Common myeloid progenitor, CD34-positive (primary cell): Measurements from ENCODE around the gene SEMA6A.

ENCODE experiments used
- CTCF ChIA-PET: fragments of 350-600 bp; sonication (Branson Sonifier 250); formaldehyde crosslinking; loops from one replicate; lab custom pipeline; 2021; ENCODE audit warnings: antibody characterized with exemption; lab: Charles Lee
- POLR2A ChIA-PET: fragments of 350-600 bp; sonication (Branson Sonifier 250); formaldehyde crosslinking; loops from one replicate; lab custom pipeline; 2021; ENCODE audit warnings: antibody characterized with exemption; lab: Charles Lee
- DNase-seq, 3 donors: peaks; one replicate each; pipeline versions ENCODE4 v3.0.0 to v3.0.0-alpha.2; 2013
- H3K27ac ChIP-seq, 2 experiments: 1 replicate in 1 of 2; 2 replicates in 1 of 2; pipeline ENCODE4 v1.7.0; 2013; ENCODE audit warnings: inconsistent platforms in 2 of 2, low read length in 2 of 2, mild to moderate bottlenecking in 2 of 2, low read depth in 1 of 2, moderate library complexity in 1 of 2; ENCODE audit not compliant: severe bottlenecking in 2 of 2, insufficient read depth in 1 of 2, poor library complexity in 1 of 2
- H3K27me3 ChIP-seq, 5 experiments: replicated peaks in 2 of 5; 1 replicate in 3 of 5; 2 replicates in 2 of 5; pipeline versions ENCODE4 v1.6.1 to v1.7.0; 2013; ENCODE audit warnings: low read length in 4 of 5, mild to moderate bottlenecking in 2 of 5, moderate library complexity in 2 of 5, inconsistent platforms in 1 of 5; ENCODE audit not compliant: insufficient read depth in 5 of 5, control insufficient read depth in 4 of 5
- H3K36me3 ChIP-seq, 4 experiments: 1 replicate in 2 of 4; 2 replicates in 2 of 4; pipeline versions ENCODE4 v1.6.1 to v1.7.0; 2013; ENCODE audit warnings: low read length in 3 of 4, control low read depth in 1 of 4, mild to moderate bottlenecking in 1 of 4; ENCODE audit not compliant: control insufficient read depth in 4 of 4, insufficient read depth in 4 of 4
- H3K4me1 ChIP-seq, 4 experiments: 1 replicate in 3 of 4; 2 replicates in 1 of 4; pipeline versions ENCODE4 v1.6.1 to v1.7.1; 2013; ENCODE audit warnings: low read length in 3 of 4, mild to moderate bottlenecking in 3 of 4, control low read depth in 1 of 4, inconsistent platforms in 1 of 4, moderate library complexity in 1 of 4; ENCODE audit not compliant: control insufficient read depth in 4 of 4, insufficient read depth in 4 of 4; ENCODE audit errors: control extremely low read depth in 1 of 4
- H3K4me3 ChIP-seq, 7 experiments: 1 replicate in 4 of 7; 2 replicates in 3 of 7; pipeline versions ENCODE4 v1.5.1 to v1.7.0; 2013; ENCODE audit warnings: mild to moderate bottlenecking in 7 of 7, low read length in 6 of 7, moderate library complexity in 6 of 7, inconsistent platforms in 2 of 7, low read depth in 2 of 7, control low read depth in 1 of 7; ENCODE audit not compliant: insufficient read depth in 4 of 7, control insufficient read depth in 1 of 7; ENCODE audit errors: extremely low read depth in 1 of 7
- H3K9me3 ChIP-seq, 5 experiments: 1 replicate in 4 of 5; 2 replicates in 1 of 5; pipeline versions ENCODE4 v1.6.1 to v1.7.1; 2013; ENCODE audit warnings: low read length in 4 of 5, mild to moderate bottlenecking in 2 of 5, inconsistent platforms in 1 of 5, low read depth in 1 of 5, moderate library complexity in 1 of 5; ENCODE audit not compliant: control insufficient read depth in 4 of 5, insufficient read depth in 2 of 5; ENCODE audit errors: control extremely low read depth in 1 of 5
- WGBS: methylation state at CpG from one replicate; pipeline ENCODE4 v1.1.5; 2013; ENCODE audit not compliant: insufficient coverage; 5-methylcytosine and 5-hydroxymethylcytosine counted together

The SEMA6A gene

GRCh38 chr5:116468583-116468982, 106.0 kb downstream of the SEMA6A start:
- H3K27ac ChIP-seq = no peak overlapping the region
- H3K36me3 ChIP-seq = peaks cover 0 to 3% (median 0%) of the 10 kb centered on the region in 4 experiments
- no peak for DNase-seq
- H3K4me1 ChIP-seq = peaks cover 0 to 2% (median 0%) of the 10 kb centered on the region in 4 experiments
- peaks cover 0 to 13% (median 4%) of the 10 kb centered on the region in 5 experiments for H3K9me3 ChIP-seq
- H3K4me3 ChIP-seq = no peak overlapping the region
- 100% methylated on average over 1 of the region's 2 CpGs for WGBS
- CTCF ChIA-PET = interaction anchor here (1.7 kb wide), 1 partner anchor 10 kb away, joined by 7 read pairs; no protein-coding TSS in a partner anchor
- H3K27me3 ChIP-seq = no peaks in the 10 kb centered on the region
- POLR2A ChIA-PET = interaction anchor here (0.6 kb wide), 1 partner anchor 8 kb away, joined by 3 read pairs; no protein-coding TSS in a partner anchor

GRCh38 chr5:116467465-116467843, 107.2 kb downstream of the SEMA6A start:
- Histone ChIP-seq H3K4me3 (no peak overlapping the region), H3K27ac (no peak overlapping the region), H3K36me3 (peaks cover 0 to 3% (median 0%) of the 10 kb centered on the region in 4 experiments), H3K27me3 (no peaks in the 10 kb centered on the region), H3K9me3 (peaks cover 0 to 13% (median 4%) of the 10 kb centered on the region in 5 experiments), H3K4me1 (peaks cover 0 to 2% (median 0%) of the 10 kb centered on the region in 4 experiments)
- 100% methylated on average over 3 of the region's 5 CpGs for WGBS
- no peak for DNase-seq
- ChIA-PET CTCF (no interaction called here), POLR2A (no interaction called here)

- ChIA-PET CTCF (no interaction called here), POLR2A (no interaction called here)
- H3K36me3 ChIP-seq = peaks cover 0 to 3% (median 0%) of the 10 kb centered on the region in 4 experiments
- no peaks in the 10 kb centered on the region for H3K27me3 ChIP-seq
- H3K9me3 ChIP-seq = peaks cover 0 to 13% (median 4%) of the 10 kb centered on the region in 5 experiments
- 98% methylated on average over 6 of the region's 7 CpGs for WGBS
- H3K27ac ChIP-seq = no peak overlapping the region
- no peak for DNase-seq
- peaks cover 0 to 2% (median 0%) of the 10 kb centered on the region in 4 experiments for H3K4me1 ChIP-seq
- no peak overlapping the region for H3K4me3 ChIP-seq
Measured at GRCh38 chr5:116466727-116467464, 107.7 kb downstream of the SEMA6A start.

GRCh38 chr5:116465411-116465810, 109.2 kb downstream of the SEMA6A start:
- no peak overlapping the region for H3K4me3 ChIP-seq
- H3K36me3 ChIP-seq = peaks cover 0 to 3% (median 0%) of the 10 kb centered on the region in 4 experiments
- H3K27me3 ChIP-seq = no peaks in the 10 kb centered on the region
- H3K9me3 ChIP-seq = peaks cover 0 to 13% (median 4%) of the 10 kb centered on the region in 5 experiments
- no peak for DNase-seq
- no peak overlapping the region for H3K27ac ChIP-seq
- CTCF ChIA-PET = no interaction called here
- peaks cover 0 to 2% (median 0%) of the 10 kb centered on the region in 4 experiments for H3K4me1 ChIP-seq
- 95% methylated on average over 3 of the region's 3 CpGs for WGBS
- POLR2A ChIA-PET = no interaction called here

GRCh38 chr5:116464144-116464708, 110.4 kb downstream of the SEMA6A start:
- Histone ChIP-seq H3K4me3 (no peak overlapping the region), H3K36me3 (peaks cover 0 to 3% (median 0%) of the 10 kb centered on the region in 4 experiments), H3K27ac (no peak overlapping the region), H3K4me1 (no peaks in the 10 kb centered on the region), H3K27me3 (no peaks in the 10 kb centered on the region), H3K9me3 (peaks cover 0 to 13% (median 4%) of the 10 kb centered on the region in 5 experiments)
- ChIA-PET POLR2A (no interaction called here), CTCF (interaction anchor here (0.7 to 1.2 kb wide), 2 partner anchors 26 to 28 kb away, joined by 3 to 4 read pairs; no protein-coding TSS in a partner anchor)
- DNase-seq = no peak
- 96% methylated on average over 3 of the region's 7 CpGs for WGBS

GRCh38 chr5:116462500-116462899, 112.1 kb downstream of the SEMA6A start:
- Histone ChIP-seq H3K4me3 (no peak overlapping the region), H3K27me3 (no peaks in the 10 kb centered on the region), H3K36me3 (no peaks in the 10 kb centered on the region), H3K9me3 (peaks cover 0 to 1% (median 0%) of the 10 kb centered on the region in 5 experiments), H3K4me1 (no peaks in the 10 kb centered on the region), H3K27ac (no peak overlapping the region)
- ChIA-PET CTCF (no interaction called here), POLR2A (no interaction called here)
- no peak for DNase-seq
- WGBS = 100% methylated on average over 1 of the region's 1 CpG

- Histone ChIP-seq H3K9me3 (no peaks in the 10 kb centered on the region), H3K4me3 (no peak overlapping the region), H3K27ac (no peak overlapping the region), H3K4me1 (peaks cover 11 to 15% (median 13%) of the 10 kb centered on the region in 4 experiments), H3K36me3 (peaks cover 0 to 2% (median 0%) of the 10 kb centered on the region in 4 experiments), H3K27me3 (no peaks in the 10 kb centered on the region)
- no peak for DNase-seq
- ChIA-PET CTCF (no interaction called here), POLR2A (no interaction called here)
- 89% methylated on average over 2 of the region's 2 CpGs for WGBS
Measured at GRCh38 chr5:116459301-116459700, 115.3 kb downstream of the SEMA6A start.
